ENCODE measurements around the gene CLMN. TPM values are rescaled to one million over a fixed set of nuclear protein-coding genes. Genes with fewer than 3 reads are reported as not detected.

CLMN gene
- total and polyA plus RNA-seq, 10 of the 15 experiments (the other 5 are each of a cell fraction or from before 2014, with no cell fraction given), result 7.8 to 49.3 (median 18.5) TPM

DNA sequence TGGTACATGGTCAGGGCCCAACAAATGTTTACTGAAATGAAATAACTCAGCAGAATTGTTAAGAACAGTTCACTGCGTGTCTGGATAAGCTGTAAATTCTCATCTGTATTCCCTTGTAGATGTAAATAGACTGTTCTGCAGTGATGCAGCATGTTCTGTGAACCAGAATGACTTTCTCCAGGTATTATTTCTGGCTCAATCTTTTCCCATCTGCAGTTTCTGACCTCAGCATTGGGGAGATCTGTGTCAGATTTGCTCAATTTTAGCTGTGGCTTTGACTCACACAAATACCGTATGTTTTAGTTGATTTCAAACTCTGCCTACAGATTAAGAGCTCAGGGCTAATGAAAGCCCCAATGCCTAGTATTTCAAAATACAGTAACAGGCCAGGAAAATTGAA lies 113.2 kb downstream of the CLMN start:
- H3K9me3 ChIP-seq (replicated peaks; ENCODE audit: control insufficient read depth, insufficient read depth, low read length), result peaks cover 2% of the 10 kb centered on the region; the same call in 2 of the 3 replicates
- FAIRE-seq (no peak), ATAC-seq (no peak; the same call in 2 of the 3 replicates), DNase-seq (ENCODE audit: low read depth, low spot score) (no peak)
- ChIA-PET CTCF (interaction anchor here (0.9 to 3.1 kb wide), 2 partner anchors 11 to 17 kb away, joined by 7 to 8 read pairs; no protein-coding TSS in a partner anchor), POLR2A (interaction anchor here (1.4 kb wide), 1 partner anchor 23 kb away, joined by 3 read pairs; no protein-coding TSS in a partner anchor), RAD21 (ENCODE audit: unreplicated experiment) (interaction anchor here (1.3 to 3.0 kb wide), 3 partner anchors 8 to 63 kb away, joined by 4 to 23 read pairs (median 5); no protein-coding TSS in a partner anchor), SMC1A (ENCODE audit: uncharacterized antibody, unreplicated experiment) (interaction anchor here (0.6 to 4.4 kb wide), 5 partner anchors 10 to 142 kb away, joined by 3 to 20 read pairs (median 6); no protein-coding TSS in a partner anchor)
- intact Hi-C loops (cut with micrococcal nuclease; ENCODE audit: unreplicated experiment), result loop anchor here (5.0 kb wide), 1 partner anchor 156 kb away; no protein-coding TSS in a partner anchor
- H4K20me1 ChIP-seq (ENCODE audit: control insufficient read depth, insufficient read depth), result no peaks in the 10 kb centered on the region
- H3K4me1 ChIP-seq (ENCODE audit: control insufficient read depth, insufficient read depth, low read length), result peaks cover 7% of the 10 kb centered on the region; the same call in 1 of the 2 replicates
- no peaks in the 10 kb centered on the region for H3K79me2 ChIP-seq (ENCODE audit: control insufficient read depth, insufficient read depth, low read length)
- H2AFZ ChIP-seq (ENCODE audit: control insufficient read depth, low read depth, low read length), result no peak overlapping the region
- WGBS (ENCODE audit: insufficient coverage, insufficient replicate concordance, low lambda C conversion rate, missing lambda C conversion rate), result 3% methylated on average over 2 of the region's 2 CpGs
- no peaks in the 10 kb centered on the region for H3K27me3 ChIP-seq (replicated peaks in 1 of 2; ENCODE audit: control insufficient read depth in 2 of 2, insufficient read depth in 2 of 2, low read length in 1 of 2)
- H3K36me3 ChIP-seq (ENCODE audit: control insufficient read depth in 2 of 2, insufficient read depth in 2 of 2, low read length in 1 of 2), result peaks cover 0 to 6% of the 10 kb centered on the region in 2 experiments; a peak in 2 of 4 replicates
- H3K27ac ChIP-seq (ENCODE audit: control insufficient read depth, insufficient read depth), result no peak overlapping the region
- H3K9ac ChIP-seq (ENCODE audit: control insufficient read depth, insufficient read depth, low read length), result no peak overlapping the region
- H3K4me3 ChIP-seq, result no peak overlapping the region
- in situ Hi-C loops (cut with MboI), result no loop called here
- BruUV-seq (replicated peaks), result no TSS peak
- H3K4me2 ChIP-seq (ENCODE audit: control insufficient read depth, insufficient read depth), result no peak overlapping the region
- TF ChIP-seq JUNB (IDR thresholded peaks at IDR 0.05), result peak; percentile 86
- TF ChIP-seq TBL1XR1 (IDR thresholded peaks at IDR 0.05; ENCODE audit: low read depth, low read length), result no peak
- TF ChIP-seq, protein P1, sequence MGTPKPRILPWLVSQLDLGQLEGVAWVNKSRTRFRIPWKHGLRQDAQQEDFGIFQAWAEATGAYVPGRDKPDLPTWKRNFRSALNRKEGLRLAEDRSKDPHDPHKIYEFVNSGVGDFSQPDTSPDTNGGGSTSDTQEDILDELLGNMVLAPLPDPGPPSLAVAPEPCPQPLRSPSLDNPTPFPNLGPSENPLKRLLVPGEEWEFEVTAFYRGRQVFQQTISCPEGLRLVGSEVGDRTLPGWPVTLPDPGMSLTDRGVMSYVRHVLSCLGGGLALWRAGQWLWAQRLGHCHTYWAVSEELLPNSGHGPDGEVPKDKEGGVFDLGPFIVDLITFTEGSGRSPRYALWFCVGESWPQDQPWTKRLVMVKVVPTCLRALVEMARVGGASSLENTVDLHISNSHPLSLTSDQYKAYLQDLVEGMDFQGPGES (IDR thresholded peaks at IDR 0.05), result no peak
- TF ChIP-seq, protein P2, sequence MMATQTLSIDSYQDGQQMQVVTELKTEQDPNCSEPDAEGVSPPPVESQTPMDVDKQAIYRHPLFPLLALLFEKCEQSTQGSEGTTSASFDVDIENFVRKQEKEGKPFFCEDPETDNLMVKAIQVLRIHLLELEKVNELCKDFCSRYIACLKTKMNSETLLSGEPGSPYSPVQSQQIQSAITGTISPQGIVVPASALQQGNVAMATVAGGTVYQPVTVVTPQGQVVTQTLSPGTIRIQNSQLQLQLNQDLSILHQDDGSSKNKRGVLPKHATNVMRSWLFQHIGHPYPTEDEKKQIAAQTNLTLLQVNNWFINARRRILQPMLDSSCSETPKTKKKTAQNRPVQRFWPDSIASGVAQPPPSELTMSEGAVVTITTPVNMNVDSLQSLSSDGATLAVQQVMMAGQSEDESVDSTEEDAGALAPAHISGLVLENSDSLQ (IDR thresholded peaks at IDR 0.05), result no peak
- TF ChIP-seq CBX5 (IDR thresholded peaks at IDR 0.05; ENCODE audit: low read depth), result no peak
- peak; percentile 83 for TF ChIP-seq RUNX3 (IDR thresholded peaks at IDR 0.05; ENCODE audit: low read length)
- no peak for TF ChIP-seq TAF1 (IDR thresholded peaks at IDR 0.05; ENCODE audit: borderline replicate concordance, low read depth, low read length)
- peak; percentile 85; the same call in 1 of the 2 replicates for TF ChIP-seq FOXM1 (IDR thresholded peaks at IDR 0.05; ENCODE audit: low read depth, low read length)
- TF ChIP-seq ATF7 (IDR thresholded peaks at IDR 0.05; ENCODE audit: low read depth), result no peak
- TF ChIP-seq ESRRA (IDR thresholded peaks at IDR 0.05; ENCODE audit: low read length), result no peak
- TF ChIP-seq, protein P3, sequence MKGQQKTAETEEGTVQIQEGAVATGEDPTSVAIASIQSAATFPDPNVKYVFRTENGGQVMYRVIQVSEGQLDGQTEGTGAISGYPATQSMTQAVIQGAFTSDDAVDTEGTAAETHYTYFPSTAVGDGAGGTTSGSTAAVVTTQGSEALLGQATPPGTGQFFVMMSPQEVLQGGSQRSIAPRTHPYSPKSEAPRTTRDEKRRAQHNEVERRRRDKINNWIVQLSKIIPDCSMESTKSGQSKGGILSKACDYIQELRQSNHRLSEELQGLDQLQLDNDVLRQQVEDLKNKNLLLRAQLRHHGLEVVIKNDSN (IDR thresholded peaks at IDR 0.05; ENCODE audit: borderline replicate concordance, extremely low read length, insufficient read depth, low read depth, low read length), result no peak
- no peak for TF ChIP-seq SRF (IDR thresholded peaks at IDR 0.05; ENCODE audit: low read depth in 2 of 2, low read length in 2 of 2)
- TF ChIP-seq TCF3 (IDR thresholded peaks at IDR 0.05; ENCODE audit: borderline replicate concordance, insufficient read depth, low read depth, low read length), result no peak
- TF ChIP-seq, protein P4, sequence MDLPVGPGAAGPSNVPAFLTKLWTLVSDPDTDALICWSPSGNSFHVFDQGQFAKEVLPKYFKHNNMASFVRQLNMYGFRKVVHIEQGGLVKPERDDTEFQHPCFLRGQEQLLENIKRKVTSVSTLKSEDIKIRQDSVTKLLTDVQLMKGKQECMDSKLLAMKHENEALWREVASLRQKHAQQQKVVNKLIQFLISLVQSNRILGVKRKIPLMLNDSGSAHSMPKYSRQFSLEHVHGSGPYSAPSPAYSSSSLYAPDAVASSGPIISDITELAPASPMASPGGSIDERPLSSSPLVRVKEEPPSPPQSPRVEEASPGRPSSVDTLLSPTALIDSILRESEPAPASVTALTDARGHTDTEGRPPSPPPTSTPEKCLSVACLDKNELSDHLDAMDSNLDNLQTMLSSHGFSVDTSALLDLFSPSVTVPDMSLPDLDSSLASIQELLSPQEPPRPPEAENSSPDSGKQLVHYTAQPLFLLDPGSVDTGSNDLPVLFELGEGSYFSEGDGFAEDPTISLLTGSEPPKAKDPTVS (IDR thresholded peaks at IDR 0.05; ENCODE audit: low read depth, low read length), result no peak
- no peak for TF ChIP-seq POLR2A (IDR thresholded peaks at IDR 0.05; ENCODE audit: low read depth, low read length)
- TF ChIP-seq SMAD1 (IDR thresholded peaks at IDR 0.05; ENCODE audit: low read depth, partially characterized antibody), result no peak
- no peak for TF ChIP-seq STAT1 (conservative IDR thresholded peaks at IDR 0.05)
- TF ChIP-seq KDM1A (IDR thresholded peaks at IDR 0.05; ENCODE audit: borderline replicate concordance), result no peak
- no peak for TF ChIP-seq SREBF1 (IDR thresholded peaks at IDR 0.05; ENCODE audit: low read length)
- TF ChIP-seq BHLHE40 (IDR thresholded peaks at IDR 0.05; ENCODE audit: borderline replicate concordance in 1 of 2, low read depth in 2 of 2, low read length in 1 of 2), result no peak

Data from GM12878 (cell line).